A172 (cell line): ENCODE measurements around the gene ITFG1. TPM values are rescaled to one million over a fixed set of nuclear protein-coding genes. Genes with fewer than 3 reads are reported as not detected.

Source experiments
- total RNA-seq: library from RNA; depleted of rRNA; stranded (reverse); fragments of >200 nt; shearing (Covaris generic); gene quantifications from 2 replicates; pipeline ENCODE4 v1.2.3, GENCODE V29; 2014; rRNA removed

Gene ITFG1
- total RNA-seq, 1 experiment from 2014 or later = 73.8 TPM

Other genes starting within 250 kb of the ITFG1 start
- gene PHKB, start 268 bp upstream of the ITFG1 start, total RNA-seq = 59.6 and 62.2 TPM in 2 replicates